ENCODE results near the gene KCNRG.
A peak's percentile ranks its signal among the peaks of the same experiment; 100 is the strongest.

KCNRG gene

DNA sequence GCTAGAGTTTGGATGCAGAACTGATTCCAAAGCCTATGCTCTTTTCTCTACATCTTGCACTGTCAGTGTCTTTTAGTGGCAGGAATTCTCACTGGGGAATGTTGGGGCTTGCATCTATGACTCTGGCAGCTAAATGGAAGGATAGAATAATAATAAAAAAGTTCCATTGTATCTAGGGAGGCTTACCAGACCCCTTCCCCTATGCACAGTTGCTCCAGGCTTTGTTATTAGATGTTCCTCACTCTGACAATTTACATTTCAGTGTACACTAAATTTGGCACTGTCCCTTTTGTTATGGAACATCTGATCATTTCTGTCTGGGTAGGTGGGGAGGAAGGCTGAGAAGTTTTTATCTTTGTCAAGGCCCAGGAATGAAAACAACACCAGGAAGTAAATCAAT is 22.1 kb upstream of the KCNRG start:
- DNase-seq (ENCODE audit: low spot score) (no peak), ATAC-seq (ENCODE audit: low read depth) (no peak)
- H3K4me1 ChIP-seq (ENCODE audit: insufficient read depth, poor library complexity, severe bottlenecking) = peaks cover 3% of the 10 kb centered on the region
- H3K27ac ChIP-seq (ENCODE audit: poor library complexity, severe bottlenecking) = no peak overlapping the region
- no peak overlapping the region for H3K4me3 ChIP-seq (ENCODE audit: severe bottlenecking)
- H3K9me3 ChIP-seq (ENCODE audit: severe bottlenecking) = no peaks in the 10 kb centered on the region
- peaks cover 6% of the 10 kb centered on the region for H3K36me3 ChIP-seq (ENCODE audit: low read depth)
- TF ChIP-seq, protein P1, sequence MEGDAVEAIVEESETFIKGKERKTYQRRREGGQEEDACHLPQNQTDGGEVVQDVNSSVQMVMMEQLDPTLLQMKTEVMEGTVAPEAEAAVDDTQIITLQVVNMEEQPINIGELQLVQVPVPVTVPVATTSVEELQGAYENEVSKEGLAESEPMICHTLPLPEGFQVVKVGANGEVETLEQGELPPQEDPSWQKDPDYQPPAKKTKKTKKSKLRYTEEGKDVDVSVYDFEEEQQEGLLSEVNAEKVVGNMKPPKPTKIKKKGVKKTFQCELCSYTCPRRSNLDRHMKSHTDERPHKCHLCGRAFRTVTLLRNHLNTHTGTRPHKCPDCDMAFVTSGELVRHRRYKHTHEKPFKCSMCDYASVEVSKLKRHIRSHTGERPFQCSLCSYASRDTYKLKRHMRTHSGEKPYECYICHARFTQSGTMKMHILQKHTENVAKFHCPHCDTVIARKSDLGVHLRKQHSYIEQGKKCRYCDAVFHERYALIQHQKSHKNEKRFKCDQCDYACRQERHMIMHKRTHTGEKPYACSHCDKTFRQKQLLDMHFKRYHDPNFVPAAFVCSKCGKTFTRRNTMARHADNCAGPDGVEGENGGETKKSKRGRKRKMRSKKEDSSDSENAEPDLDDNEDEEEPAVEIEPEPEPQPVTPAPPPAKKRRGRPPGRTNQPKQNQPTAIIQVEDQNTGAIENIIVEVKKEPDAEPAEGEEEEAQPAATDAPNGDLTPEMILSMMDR (IDR thresholded peaks at IDR 0.05; ENCODE audit: poor library complexity, severe bottlenecking) = no peak
- H3K27me3 ChIP-seq (ENCODE audit: insufficient read depth, poor library complexity, severe bottlenecking) = no peaks in the 10 kb centered on the region

DNA sequence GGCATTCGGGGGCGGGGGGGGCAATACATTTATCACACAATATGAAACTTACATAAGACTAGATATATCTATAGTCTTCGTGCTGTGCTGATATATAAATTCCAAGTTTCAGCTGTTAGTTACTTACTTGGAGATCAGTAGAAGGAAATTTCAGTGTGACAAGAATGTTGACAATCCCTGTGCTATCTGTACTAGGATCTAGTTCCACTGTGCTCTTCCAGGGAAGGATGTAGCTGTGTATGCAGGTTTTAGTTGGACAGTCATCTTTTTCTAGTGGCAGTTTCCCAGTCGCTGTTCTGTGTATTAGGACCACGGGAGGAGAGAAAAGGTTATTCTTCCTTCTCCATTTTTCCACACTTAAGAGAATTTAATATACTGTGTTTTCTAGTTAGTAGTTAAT is 21.6 kb upstream of the KCNRG start:
- Histone ChIP-seq H3K36me3 (ENCODE audit: low read depth) (peaks cover 12% of the 10 kb centered on the region), H3K4me1 (ENCODE audit: insufficient read depth, poor library complexity, severe bottlenecking) (peaks cover 9% of the 10 kb centered on the region), H3K27ac (ENCODE audit: poor library complexity, severe bottlenecking) (no peak overlapping the region), H3K27me3 (ENCODE audit: insufficient read depth, poor library complexity, severe bottlenecking) (no peaks in the 10 kb centered on the region), H3K9me3 (ENCODE audit: severe bottlenecking) (no peaks in the 10 kb centered on the region), H3K4me3 (ENCODE audit: severe bottlenecking) (no peak overlapping the region)
- ATAC-seq (ENCODE audit: low read depth) = no peak
- TF ChIP-seq, protein P1 (IDR thresholded peaks at IDR 0.05; ENCODE audit: poor library complexity, severe bottlenecking) = no peak
- DNase-seq (ENCODE audit: low spot score) = no peak

DNA sequence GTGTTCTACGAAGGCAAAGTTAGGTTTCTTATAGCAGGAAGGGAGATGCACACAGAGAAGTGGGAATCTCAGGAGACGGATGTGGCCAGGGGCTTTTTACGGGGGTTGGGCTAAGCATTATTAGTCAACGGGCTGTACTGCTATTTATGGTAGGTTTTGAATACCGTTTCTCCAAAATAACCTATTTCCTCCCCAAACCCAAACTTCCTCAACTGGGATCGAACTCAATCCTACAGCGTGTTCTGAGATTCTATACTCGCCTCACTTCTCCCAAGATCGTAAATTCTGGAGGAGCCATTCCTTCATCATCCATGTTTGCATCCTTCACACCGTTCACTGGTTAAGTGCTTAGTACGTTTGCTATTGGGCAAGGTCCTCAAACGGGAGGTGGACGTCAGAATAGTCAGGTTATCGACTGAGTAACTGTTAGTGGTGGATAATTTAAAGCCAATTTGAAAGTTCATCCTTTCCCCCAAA is 19.6 kb upstream of the KCNRG start:
- H3K27ac ChIP-seq (ENCODE audit: poor library complexity, severe bottlenecking) = peak overlapping the region; percentile 81
- ATAC-seq (ENCODE audit: low read depth) = no peak
- H3K9me3 ChIP-seq (ENCODE audit: severe bottlenecking) = no peaks in the 10 kb centered on the region
- TF ChIP-seq, protein P1 (IDR thresholded peaks at IDR 0.05; ENCODE audit: poor library complexity, severe bottlenecking) = no peak
- peaks cover 32% of the 10 kb centered on the region for H3K36me3 ChIP-seq (ENCODE audit: low read depth)
- H3K27me3 ChIP-seq (ENCODE audit: insufficient read depth, poor library complexity, severe bottlenecking) = no peaks in the 10 kb centered on the region
- peaks cover 18% of the 10 kb centered on the region for H3K4me1 ChIP-seq (ENCODE audit: insufficient read depth, poor library complexity, severe bottlenecking)
- no peak for DNase-seq (ENCODE audit: low spot score)
- peak overlapping the region; percentile 78 for H3K4me3 ChIP-seq (ENCODE audit: severe bottlenecking)

DNA sequence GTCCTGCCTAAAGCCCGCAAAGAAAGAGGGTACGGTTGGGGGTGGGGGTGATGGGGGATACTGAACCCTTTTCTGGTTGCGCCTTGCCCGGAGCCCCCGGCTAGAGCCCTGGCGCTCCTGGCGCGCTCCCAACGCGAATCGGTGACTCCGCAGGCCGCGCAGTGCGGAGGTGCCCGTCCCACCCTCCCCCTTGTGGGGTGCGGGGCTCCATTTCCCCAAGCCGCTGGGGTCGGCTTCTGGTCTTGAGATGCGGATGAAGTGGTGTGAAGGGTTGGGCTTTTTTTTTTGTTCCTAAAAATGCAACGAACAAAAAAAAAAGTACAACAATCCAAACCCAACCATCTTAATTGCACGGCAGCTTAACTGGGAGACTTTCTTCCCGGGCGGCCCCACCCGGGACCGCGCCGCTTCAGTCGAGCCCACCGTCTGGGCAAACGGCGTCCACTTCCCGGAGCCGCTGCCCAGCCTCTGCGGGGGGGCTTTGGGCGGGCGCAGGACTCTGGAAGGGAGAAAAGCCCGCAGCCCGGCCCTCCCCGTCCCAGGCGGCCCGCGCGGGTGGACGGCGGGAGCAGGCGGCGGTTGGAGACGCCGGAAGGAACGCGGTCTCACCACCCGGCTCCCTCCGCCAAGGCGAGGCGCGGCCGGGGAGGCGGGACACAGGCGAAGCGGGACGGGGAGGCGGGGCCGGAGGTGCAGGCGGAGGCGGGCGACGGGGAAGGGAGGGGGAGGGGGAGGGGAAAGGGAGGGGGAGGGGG is 18.9 kb upstream of the KCNRG start:
- Histone ChIP-seq H3K27me3 (ENCODE audit: insufficient read depth, poor library complexity, severe bottlenecking) (no peaks in the 10 kb centered on the region), H3K27ac (ENCODE audit: poor library complexity, severe bottlenecking) (peak overlapping the region; percentile 81), H3K36me3 (ENCODE audit: low read depth) (peaks cover 38% of the 10 kb centered on the region), H3K9me3 (ENCODE audit: severe bottlenecking) (no peaks in the 10 kb centered on the region), H3K4me1 (ENCODE audit: insufficient read depth, poor library complexity, severe bottlenecking) (peaks cover 18% of the 10 kb centered on the region), H3K4me3 (ENCODE audit: severe bottlenecking) (peak overlapping the region; percentile 78)
- ATAC-seq (ENCODE audit: low read depth) (peak; percentile 79), DNase-seq (ENCODE audit: low spot score) (peak; percentile 89)
- TF ChIP-seq, protein P1 (IDR thresholded peaks at IDR 0.05; ENCODE audit: poor library complexity, severe bottlenecking) = no peak
